SHP77 (cell line): Measurements from ENCODE around the gene METAP1D.

Experiments
- DNase-seq, 2 experiments: peaks; one replicate each; lab custom pipeline; 2025; lab: John Stamatoyannopoulos, UW

Gene METAP1D

DNA sequence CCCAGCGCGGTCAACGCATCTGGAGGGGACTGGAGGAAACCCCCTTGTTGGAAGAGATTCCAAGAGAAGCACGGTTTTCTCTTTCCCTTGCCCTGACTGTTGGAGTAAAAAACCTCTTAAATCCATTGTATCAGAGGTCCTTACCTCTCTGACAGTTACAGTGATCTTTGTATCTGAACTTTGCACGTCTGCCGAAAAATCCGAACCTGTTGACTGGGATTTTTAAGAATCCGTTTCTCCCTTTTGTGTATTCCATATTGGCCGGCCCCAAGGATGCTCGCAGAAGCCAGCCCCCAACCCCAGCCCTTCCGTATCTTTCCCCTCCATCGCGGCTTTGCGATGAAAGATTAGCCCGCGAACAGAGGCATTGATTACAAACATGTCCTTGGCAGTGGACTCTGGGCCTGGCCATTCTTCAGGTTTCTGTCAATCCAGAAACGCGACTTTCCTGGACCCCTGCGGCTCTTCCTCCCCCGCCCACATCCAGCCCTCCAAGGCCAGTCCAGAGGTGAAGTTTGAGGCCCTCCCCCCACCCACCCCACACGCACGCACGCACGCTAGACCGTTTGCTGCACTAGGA lies 81.0 kb downstream of the METAP1D start:
- no peak for DNase-seq

DNA sequence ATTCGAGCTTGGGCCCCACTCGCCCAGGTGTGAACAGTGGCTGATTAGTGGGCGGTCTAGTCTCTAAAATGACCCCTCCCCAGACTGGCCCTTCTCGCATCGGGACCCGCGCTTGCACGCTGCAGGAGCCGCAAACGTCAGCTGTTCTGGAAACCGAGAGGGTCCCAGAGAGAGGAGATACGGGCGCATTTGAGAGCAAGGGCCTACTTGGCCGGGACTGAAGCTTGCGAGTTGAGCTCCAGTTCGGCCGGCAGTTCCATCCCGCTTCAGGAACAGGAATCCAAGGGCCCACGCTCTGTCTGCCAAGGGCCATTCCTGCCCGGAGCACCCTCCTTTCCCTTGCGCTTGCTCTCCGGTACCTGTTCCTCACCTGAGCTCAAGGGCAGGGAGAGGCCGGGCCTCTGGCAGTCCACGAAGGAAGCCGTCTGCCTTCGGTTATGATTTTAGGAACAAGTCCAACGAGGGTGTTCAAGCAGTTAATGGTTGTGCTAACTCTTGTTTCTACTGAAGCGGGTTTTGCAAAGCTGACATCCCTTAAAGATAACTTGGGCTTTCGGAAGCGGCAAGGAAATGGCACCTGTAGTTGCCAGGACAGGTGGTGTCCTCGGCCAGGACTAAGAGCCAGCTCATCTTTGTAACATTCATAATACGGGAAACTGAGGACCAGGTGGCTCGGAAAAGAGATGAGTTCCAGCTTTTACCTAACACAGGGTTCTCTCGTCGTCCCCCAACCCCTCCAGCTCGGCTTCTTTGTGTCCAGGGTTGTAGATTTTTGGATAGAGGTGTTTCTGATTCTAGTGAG lies 81.7 kb downstream of the METAP1D start:
- no peak for DNase-seq

GRCh38 chr2:172082105-172082943 lies 82.6 kb downstream of the METAP1D start:
- DNase-seq, result no peak

- DNase-seq, result no peak
Observed at GRCh38 chr2:172082944-172083627, 83.3 kb downstream of the METAP1D start.

- no peak for DNase-seq
Observed at GRCh38 chr2:172083628-172084394, 84.1 kb downstream of the METAP1D start.

DNA sequence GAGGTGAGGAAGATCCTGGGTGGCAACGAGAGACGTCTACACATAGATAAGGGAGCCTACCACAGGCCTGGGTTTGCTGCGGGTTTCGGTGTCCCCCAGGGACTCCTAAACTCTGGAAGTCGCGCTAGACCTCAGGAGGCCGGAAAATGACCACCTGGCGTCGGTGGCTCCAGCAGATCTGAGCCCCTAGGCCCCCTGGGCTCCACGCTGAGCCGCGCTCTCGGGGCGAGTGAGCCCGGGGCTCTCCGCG lies 84.6 kb downstream of the METAP1D start:
- DNase-seq, result peak; percentile 22 to 38

- DNase-seq, result peak; percentile 65 to 75
Observed at GRCh38 chr2:172084645-172085459, 85.1 kb downstream of the METAP1D start.

GRCh38 chr2:172085460-172086159 lies 85.9 kb downstream of the METAP1D start, which contains the start of gene DLX1:
Gene DLX1 (plus strand): TSS chr2:172085507. CDS start chr2:172085678, 171 bp downstream.
- DNase-seq, result peak in 1 of 2 experiments; percentile 55

DNA sequence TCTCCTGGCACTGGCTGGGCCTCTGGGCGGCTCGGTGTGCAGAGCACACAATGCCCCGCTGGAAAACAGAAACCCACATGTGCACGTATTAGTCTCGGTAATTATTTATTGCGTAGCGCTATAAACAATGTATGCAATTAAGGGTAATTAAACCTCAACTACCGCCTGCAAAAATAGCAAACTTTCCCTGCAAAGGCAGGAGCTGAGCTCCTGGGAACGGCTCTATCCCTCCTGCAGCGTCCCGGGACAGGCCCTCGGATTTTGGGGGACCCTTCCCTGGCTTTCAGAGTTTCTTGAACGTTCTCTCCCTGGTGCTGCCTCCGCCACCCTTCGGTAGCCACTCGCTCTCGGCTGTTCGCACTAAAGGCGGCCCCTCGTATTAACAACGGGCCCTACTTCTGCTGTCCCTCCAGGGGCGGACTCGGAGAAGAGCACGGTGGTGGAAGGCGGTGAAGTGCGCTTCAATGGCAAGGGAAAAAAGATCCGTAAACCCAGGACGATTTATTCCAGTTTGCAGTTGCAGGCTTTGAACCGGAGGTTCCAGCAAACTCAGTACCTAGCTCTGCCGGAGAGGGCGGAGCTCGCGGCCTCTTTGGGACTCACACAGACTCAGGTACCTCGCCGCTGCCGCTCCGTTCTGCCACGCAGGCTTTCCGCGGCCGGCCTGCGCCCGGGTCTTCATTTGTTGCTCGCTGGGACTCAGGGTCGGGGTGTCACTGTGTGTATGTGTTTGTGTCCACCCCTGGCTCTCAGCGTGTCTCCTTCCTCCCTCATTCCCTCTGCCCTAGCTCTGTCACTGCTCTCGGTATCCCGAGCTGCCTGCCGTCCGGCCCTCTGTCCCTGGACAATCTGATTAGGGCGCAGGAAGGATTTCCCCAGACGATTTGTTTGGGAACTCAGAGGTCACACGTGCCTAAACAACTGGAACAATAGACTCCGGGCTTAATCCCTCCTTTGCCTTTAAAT lies 86.8 kb downstream of the METAP1D start:
- DNase-seq, result peak; percentile 10 to 48

- DNase-seq, result no peak
Observed at GRCh38 chr2:172087207-172087779, 87.5 kb downstream of the METAP1D start.

- no peak for DNase-seq
Observed at GRCh38 chr2:172087780-172088244, 88.1 kb downstream of the METAP1D start.

DNA sequence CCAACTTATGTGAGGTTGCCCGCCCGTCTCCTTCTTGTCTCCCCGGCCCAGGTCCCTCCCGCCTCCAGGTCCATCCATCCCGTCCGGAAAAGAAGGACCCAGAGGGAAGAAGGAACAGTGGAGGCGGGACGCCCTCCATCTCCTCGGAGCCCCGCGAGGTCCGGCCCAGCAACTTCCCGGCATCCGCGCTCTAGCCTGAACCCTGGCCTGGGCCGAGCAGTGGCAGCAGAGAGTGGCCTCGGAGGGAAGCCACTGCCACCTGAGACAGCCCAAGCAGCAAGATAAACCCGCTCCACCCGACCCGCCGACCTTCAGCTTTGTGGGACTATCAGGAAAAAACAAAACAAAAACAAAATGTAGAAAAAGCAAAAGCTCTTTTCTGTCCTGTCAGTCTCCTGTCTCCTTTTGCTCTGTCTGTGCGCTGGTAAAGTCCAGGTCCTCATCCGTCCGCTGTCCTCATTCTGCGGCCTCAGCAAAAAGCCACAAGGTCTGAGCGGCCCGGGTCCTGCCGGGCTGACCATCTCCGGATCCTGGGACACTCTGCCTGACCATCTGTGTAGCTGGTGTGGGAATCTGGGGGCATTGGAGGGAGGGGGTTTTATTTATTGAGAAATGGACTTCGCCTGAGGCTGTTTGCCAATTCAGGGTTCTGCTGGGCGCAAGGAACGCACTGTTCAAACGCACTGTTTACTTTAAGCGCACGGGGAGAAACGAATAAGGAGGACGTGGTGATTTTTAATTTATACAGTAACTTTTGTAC lies 88.7 kb downstream of the METAP1D start:
- no peak for DNase-seq

GRCh38 chr2:172089005-172089504 lies 89.3 kb downstream of the METAP1D start:
- DNase-seq, result no peak

DNA sequence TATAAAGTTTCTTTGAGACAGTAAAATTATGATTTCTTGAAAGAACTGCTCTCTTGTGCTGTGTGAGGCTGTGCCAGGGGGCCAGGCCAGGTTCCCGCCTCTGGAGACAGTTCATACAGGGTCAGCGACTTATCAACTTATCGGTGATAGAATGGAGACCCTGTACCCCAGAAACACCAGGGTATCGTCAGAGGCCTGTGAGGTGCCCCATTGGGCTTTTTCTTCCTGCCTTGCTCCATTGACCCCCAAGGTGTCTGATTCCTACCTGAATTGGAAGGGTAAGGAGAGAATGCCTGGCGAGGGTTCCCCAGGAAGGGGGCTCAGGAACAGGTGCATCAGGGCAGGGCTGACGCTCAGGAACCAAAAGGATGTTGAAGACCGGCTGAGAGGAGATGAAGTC lies 89.9 kb downstream of the METAP1D start:
- DNase-seq, result no peak

- DNase-seq, result no peak
Observed at GRCh38 chr2:172090044-172090961, 90.5 kb downstream of the METAP1D start.

DNA sequence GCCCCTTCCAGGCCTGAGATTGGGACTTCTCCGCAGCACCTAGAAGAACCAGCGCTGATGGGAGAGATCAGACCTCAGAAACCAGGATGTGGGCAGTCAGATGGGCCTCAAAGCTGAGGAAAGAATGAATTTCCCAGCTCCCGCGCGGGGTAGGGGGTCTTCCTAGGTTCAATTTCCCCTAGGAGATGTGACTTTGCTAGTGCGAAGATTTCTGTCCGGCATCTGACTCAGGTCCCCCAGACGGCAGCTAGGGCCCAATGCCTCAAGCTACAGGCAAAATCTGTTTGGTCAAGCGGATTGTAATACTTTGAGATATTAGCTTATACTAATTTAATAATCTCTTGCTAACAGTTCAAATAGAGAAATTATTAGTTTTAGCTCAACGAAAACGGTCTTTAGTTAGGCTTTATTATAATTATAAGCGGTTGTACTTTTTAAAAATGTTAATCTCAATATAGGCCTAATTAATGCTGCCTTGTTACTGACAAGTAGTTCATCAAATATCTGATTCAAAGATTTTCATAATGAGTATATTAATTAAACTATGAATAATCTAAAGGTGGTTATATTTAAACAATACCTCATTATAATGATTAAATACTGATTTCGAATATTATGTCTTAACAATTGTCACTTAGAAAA lies 91.4 kb downstream of the METAP1D start:
- no peak for DNase-seq
